HG02759 (cell line): ENCODE results near the gene TCTA.

Experiments
- ATAC-seq: cut with Tn5 transposase; IDR thresholded peaks from one replicate; pipeline ENCODE4 v1.9.1; 2021; ENCODE audit warnings: mild to moderate bottlenecking, moderate library complexity; ENCODE audit not compliant: unreplicated experiment

The TCTA gene

DNA sequence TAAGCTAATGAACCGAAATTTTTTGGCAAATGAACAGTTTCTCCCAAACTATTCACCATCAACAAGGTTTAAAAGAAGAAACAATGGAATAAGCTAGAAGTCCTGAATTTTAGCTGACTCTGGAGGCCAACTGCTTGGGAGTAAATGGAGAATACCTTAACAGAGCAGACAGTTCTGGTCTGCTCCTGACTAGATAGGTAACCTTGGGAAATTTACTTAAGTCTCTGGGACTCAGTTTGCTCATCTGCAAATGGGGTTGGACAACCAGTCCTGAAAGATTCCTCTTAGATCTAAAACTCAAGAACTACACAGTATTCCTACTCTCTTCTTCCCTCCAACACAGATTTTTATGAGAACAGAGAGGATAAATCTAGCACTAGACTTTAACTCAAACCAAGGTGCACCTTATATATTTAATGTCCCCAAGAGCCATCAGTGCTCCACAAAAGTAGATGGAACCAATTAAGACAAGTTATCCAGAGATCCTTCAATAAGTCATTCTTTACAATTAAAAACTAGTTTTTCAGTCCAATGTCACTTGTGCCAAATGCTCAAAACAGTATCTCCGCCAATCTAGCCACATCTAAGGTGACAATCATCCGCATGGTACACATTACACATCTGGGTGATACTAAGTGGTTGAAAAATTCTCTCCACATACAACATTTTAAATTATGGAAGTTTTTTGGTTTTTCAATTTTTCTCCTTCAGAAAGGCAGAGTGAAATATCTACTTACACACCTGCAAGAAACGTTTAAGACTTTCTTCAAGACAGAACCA is 2.0 kb upstream of the TCTA start:
- no peak for ATAC-seq

DNA sequence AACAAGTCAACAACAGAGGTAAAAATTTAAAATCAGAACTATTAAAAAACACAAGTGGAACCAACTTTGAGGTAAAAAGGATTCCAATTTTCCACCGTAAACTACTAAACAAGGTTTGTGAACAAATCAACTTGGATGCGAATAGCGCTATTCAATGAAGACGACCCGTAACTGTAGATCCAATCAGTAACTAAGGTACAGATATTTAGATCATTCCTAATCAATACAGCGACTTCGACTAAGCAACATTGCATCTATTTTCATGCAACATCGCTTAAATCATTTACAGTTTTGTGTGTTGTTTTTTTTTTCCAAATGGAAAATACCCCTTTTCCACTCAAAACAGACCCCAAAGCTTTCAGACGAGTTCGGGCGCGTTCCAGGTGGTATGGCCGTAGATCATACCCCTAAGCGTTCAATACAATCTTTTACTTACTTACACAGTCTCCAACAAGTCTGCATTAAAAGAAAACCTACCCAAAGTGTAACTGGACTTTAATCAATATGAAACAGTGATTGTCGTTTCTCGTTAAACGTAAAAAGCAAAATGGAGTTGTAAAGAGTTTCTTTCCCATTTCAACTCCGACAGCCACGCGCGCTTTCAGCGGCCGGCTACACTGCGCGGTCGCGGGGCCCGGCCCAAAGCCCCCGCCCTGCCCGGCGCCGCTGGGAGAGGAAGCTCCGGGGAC is 1.2 kb upstream of the TCTA start:
- no peak for ATAC-seq

DNA sequence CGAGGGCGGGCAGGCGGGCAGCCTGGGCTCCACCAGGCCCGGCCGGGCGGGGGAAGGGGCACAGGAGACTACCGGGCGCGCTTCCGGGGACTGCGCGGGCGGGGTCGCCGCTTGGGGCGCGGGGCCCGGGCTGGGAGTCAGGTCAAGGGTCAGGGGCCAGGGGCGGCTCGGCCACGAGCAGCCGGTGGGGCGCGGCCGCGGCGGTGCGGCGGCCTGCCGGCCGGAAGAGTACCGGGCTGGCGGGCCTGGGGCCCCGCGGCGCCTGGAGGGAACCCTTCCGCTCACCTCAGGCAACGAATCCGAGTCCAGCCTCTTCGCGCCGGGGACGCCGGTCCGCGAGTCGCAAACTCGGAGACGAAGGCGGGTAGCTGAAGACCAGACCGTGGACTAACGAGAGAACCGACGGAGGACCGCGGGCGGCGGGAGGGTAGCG is 672 bp upstream of the TCTA start:
- ATAC-seq: peak; percentile 44

DNA sequence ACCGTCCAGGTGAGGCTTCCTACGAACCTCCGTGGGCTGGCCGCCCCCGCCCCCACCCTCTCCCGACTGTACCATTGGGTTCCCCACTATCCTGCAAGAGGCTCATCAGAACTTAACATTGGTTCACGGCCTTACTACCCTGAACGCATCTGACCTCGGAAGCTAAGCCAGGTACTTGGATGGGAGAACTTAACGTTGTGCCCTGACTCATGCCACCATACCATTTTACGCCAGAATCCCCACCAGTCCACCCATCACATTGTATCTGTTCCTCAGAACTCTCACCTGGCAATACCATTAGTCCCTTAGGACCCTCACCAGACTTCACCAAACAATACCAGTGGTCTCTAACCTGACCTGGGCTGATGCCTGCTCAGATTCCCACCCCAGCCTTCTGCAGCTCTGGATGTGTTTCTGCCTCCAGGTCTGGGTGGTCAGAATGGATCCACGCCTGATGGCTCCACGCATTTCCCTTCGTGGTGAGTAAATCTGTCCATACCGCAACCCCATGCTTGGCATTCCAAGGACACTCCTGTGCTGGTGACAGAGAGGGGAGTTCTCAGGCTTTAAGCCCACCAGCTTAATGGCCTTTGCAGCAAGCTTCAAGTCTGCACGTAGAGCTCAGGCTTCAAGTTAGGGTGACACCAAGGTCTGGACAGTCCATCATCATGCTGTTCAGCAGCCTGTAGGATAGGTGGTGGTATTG is 562 bp downstream of the TCTA start:
- ATAC-seq: no peak

DNA sequence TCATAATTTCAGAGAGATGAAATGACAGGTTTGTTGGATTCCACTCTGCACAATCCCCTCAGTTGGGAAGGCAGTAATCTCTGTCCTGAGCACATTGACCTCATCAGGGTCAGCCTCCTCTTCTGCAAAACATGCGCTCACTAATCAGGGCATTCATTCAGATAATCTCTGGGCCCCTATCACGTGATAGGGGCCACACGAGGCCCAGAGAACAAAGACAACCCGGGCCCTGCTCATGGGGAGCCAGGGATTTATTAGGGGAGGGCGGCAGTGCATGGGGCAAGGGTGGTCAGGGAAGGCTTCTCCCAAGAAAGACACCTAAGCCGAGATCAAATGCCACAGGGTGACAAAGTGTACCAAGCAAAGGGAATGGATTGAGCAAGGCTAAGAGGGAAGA is 1.1 kb downstream of the TCTA start:
- ATAC-seq: no peak

DNA sequence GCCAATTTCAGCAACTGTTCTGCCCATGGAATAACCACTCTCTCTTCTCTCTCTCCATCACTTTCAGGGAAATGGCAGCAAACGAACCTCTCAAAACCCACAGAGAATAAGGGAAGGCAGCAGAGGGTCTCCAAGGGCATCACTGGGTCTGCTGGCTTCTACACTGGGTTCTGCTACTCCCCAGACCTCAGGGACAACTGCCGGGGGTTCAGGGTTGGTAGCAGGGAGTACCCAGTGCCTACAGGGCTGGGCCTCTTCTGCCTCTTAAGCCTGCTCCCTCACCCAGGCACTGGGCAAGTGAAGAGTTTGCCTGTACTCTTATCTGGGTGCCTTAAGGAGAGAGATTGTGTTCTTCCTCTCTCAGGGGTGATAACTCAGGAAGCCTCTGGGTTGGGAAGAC is 2.5 kb downstream of the TCTA start:
- no peak for ATAC-seq

DNA sequence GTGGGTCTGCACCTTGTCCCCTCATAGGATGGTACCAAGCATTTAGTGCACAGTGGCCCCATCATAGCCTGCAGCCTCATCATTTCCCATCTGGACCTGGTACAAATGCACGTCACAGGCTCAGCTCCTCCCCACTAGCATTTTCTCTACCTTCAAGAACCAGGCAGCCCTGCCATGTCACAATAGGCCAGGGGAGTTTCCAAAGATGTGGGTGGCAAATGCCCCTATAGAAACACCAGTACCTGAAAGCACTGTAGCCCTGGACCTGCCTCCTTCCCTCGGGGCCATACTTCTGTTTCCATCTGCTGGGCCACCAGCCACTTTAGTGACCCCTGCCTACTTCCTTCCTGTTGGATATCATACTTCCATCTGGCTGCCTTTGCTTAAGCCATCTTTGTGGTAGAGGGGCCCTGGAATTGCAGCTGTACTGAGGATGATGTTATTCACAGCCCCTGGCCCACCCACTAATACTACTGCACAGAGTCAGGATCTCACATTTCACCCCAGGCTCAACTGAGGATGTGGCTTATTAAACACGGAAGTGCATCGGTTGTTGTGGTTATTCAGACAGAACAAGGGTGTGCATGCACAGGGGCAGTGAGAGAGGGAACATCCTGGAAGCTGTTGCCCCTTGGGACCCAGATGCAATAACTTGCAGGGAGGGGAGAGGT is 3.8 kb downstream of the TCTA start:
- ATAC-seq: no peak

DNA sequence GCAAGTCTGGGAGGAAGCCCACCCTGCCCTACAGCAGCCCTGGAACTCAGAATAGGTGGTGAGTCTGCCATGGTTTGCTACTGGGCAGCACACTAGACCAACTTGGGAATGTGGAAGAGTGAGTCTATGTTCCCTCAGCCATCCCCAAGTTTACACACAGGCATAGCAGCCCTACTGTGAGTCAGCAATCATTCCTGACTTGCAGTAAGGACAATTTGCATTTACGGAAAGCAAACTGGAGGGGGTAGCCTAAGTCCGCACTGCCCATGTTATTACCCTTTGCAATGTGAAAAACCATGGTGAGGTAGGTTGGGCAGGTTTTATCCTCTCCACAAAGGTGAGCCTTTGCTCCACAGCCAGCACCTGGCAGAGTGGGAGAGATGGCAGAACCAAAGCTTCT is 4.6 kb downstream of the TCTA start:
- no peak for ATAC-seq

DNA sequence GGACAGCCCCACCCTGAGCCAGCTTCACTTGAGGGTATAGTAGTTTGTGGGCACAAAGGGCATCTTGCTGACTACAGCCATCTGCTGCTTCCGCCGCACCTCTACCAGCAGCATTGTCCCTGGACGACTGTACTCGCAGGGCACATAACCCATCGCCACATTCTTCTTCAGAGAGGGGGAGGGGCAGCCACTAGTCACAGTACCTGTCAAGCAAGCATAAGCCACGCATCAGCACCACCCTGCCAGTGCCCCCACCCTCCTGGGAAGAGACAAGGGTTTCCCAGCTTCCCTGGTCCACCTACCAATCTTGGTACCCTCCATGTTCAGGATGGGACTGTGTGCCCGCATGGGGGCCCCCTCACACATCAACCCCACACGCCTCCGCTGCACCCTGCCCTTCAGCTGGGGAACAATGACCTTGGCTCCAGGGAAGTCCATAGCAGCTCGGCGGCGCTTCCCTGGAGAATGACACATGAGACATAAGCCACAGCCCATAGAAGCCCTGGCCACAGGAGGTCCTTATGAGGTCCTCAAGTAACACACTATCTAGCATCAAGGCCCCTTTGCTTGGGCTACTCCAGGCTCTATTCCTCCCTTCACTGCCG is 5.4 kb downstream of the TCTA start:
- no peak for ATAC-seq

DNA sequence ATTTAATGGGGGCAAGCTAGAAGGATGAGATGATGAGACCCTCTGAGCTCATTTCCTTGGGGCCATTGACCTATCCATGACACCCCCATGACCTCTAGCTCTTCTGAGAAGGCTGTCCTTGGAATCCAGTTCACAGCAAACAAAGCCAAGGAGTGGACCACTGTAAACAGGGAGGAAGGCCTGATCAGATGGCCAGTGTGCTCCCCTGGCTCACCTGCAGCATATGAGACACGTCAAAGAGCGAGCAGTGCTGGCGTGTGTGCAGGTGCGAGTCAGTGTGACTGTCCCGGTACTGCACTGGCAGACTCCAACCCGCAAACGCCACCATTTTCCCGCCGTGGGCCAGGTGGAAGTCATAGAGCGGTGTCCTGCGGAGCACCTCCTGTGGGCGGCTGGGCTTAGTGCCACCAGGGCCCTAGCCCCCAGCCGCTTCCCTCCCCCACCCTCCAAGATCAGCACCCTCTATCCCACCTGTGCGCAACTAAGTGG is 9.7 kb downstream of the TCTA start:
- ATAC-seq: no peak

DNA sequence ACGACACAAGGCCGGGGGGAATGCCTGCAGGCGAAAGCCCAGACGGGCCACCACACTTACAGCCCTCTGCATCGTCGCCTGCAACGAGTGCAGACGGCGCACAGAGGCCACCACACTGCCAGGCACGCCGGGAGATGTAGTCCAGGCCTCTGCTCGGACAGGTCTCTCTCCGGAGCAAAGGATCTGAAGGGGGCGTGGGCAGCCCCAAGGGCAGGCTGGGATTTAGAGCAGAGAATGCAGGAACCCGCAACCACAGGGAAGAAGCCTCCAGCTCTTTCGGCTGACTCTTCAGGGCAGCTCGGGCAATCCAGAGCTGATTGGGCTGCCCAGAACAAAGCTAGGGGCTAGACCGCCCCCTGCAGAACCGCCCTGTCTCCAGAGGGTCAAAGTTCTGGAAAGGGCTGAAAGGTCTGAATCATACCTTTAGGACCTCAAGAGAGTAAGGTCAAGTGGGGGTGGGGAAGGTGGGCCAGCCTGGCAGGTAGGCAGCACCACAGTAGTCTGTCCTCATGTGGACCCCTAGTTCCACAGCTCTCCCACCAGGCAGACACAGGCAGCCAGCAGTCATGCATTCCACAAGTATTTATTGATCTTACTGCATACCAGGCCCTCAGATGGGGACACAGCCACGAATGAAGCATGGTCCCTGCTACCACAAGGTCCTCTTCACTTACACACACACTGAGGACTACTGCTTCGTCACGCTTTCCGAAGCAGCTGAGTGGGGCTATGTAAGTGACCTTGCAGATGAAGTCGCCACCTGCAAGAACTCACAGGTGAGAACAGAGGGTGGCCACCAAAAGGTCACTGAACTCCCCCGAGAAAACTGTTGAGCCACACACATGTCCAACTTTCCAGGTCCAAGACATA is 10.4 kb downstream of the TCTA start, which contains the start of gene AMT:
Gene AMT, minus strand, starts transcription at position 95 of the 870 bp plus-strand sequence. Its CDS starts 23 bp downstream, at position 72.
- no peak for ATAC-seq

DNA sequence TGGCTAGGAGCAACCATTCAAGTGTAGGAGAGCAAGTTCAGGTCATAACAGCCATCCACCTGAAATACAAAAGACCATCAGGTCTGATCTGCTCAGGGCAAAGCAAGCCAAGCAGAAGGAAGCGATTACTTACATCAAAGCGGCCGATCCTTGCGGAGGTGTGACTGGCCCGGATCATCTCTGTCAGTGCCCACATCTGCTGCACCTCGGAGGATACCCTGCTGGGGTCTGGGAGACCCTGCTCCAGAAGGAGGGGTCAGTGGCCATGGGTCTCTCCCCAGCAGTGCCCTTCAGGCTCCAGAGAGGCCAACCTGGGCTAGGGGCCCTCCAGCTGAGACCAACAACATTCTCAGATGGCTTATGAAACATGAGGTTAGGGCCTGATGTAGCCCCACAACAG is 12.6 kb downstream of the TCTA start:
- no peak for ATAC-seq

DNA sequence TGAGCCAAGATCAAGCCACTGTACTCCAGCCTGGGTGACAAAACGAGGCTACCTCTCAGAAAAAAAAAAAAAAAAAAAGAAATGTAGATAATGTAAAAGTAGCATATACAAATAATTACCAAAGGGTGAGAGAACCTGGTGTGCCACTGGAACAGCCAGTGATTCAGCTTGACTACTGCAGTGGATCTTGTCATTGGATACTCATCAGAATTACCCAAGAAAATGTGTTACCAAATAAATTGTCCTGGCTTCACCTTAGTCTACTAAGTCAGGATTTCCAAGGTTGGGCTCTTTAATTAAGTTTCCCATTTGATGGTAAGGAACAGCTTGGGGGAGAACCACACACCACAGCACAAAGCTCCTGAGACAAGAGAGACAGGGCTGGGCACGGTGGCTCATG is 15.4 kb downstream of the TCTA start:
- ATAC-seq: no peak

DNA sequence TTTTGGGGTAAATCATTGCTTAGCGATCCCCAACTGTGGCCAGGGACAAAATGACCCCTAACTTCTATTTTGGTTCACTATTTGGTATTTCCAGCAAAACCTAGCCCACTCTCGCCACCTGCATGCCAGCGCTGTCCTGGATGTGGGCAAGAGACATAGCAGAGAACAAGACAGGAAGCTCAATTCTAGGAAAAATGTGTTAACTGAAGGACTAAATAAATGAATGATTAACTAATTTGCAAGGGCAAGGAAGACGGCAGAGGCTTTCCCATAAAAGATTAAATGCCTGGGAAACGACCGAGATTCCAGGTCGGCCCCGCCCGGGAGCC is 16.5 kb downstream of the TCTA start:
- ATAC-seq: no peak

DNA sequence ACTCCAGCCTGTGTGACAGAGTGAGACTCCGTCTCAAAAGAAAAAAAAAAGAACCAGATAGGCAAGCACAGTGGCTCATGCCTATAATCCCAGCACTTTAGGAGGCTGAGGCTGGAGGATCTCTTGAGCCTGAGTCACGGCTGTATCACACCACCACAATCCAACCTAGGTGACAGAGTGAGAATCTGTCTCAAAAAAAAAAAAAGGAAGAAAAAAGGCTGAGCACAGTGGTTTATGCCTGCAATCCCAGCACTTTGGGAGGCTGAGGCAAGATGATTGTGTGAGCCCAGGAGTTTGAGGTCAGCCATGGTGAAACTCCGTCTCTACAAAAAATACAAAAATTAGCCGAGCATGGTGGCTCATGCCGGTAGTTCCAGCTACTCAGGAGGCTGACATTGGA is 22.5 kb downstream of the TCTA start:
- ATAC-seq: no peak

DNA sequence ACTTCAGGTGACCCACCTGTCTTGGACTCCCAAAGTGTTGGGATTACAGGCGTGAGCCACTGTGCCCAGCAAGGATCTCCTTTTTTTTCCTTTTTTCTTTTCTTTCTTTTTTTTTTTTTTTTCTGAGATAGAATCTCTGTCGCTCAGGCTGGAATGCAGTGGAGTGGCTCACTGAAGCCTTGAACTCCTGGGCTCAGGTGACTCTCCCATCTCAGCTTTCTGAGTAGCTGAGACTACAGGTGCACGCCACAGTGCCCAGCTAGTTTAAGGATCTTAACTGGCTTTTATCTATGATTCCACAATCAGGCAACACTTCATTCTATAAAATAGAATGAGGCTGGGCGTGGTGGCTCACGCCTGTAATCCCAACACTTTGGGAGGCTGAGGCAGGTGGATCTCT is 33.2 kb downstream of the TCTA start:
- no peak for ATAC-seq

DNA sequence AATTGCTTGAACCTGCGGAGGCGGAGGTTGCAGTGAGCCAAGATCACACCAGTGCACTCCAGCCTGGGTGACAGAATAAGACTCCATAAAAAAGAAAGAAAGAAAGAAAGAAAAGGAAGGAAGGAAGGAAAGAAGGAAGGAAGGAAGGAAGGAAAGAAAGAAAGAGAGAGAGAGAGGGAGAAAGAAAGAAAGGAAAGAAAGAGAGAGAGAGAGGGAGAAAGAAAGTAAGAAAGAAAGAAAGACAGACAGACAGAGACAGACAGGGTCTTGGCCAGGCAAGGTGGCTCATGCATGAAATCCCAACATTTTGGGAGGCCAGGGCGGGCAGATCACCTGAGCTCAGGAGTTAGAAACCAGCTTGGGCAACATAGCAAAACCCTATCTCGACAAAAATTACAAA is 41.4 kb downstream of the TCTA start:
- no peak for ATAC-seq

DNA sequence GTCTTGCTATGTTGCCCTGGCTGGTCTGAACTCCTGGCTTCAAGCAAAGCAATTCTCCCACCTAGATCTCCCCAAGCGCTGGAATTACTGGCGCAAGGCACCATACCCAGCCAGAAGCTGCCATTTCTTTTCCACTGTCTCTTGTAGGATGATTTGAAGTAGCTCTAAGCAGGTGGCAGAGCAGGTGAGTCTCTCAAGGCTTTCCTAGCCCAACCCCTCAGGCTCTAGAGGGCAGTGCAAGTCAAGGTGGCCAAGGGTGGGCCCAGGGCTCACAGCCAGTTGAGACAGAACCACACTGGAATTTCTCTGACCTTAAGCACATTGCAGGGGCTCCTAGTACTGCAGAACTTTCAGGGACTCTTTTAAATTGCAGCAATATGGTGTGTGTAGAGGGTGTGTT is 42.2 kb downstream of the TCTA start:
- no peak for ATAC-seq

DNA sequence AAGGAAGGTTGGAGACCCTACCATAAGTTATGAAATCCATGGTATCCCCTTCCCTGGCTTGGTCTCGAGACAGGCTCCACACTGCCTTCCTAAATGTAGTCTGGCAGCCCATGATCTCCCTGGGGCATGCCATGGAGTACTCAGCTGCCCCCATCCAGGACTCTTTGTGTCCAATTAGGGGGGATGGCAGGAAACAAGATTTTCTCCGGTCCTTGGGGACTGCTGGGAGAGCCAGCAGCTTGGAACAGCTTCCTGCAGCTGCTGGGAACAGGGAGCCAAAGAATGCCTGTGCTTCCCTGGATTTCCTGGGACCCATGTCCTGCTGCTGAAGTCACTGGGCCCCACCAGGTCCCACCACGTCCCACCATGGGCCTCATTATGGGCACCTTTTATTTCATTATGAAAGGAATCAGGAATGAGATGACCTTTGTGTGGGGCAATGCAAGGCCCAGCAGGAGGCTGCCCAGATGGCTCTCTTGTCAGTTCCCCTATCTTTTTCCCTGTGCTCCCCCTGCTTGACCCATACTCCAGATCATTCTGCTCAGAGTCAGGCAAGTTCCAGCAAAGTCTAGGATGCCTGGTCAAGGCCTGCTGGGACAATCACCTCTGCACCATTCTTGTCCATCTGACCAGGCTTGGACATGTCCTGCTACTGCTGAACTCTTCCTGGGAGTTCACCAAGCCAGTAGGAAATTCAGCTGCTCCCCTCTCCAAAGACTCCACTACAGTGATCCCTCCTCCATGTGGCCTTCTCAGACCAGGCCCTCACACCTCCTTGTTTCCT is 42.9 kb downstream of the TCTA start:
- ATAC-seq: no peak
